Gastroesophageal sphincter (tissue), 4 donors: ENCODE measurements around the gene MREG. TPM values are rescaled to one million over a fixed set of nuclear protein-coding genes. Genes with fewer than 3 reads are reported as not detected.

ENCODE experiments used
- ATAC-seq: fragments of 150-250 bp; one replicate; pipeline ENCODE4 v1.9.1; 2016; ENCODE audit warnings: mild to moderate bottlenecking, moderate library complexity
- H3K27ac ChIP-seq, 4 donors: fragments of 200-600 bp; sonication (generic) in 3 of 4; 1 replicate in 3 of 4; 2 replicates in 1 of 4; pipeline ENCODE4 v1.5.1; 2016 to 2019
- H3K27me3 ChIP-seq: fragments of 200-600 bp; sonication (generic); one replicate; pipeline ENCODE4 v1.5.1; 2019
- H3K36me3 ChIP-seq, 2 donors: fragments of 200-600 bp; sonication (generic); one replicate each; pipeline ENCODE4 v1.5.1; 2019; ENCODE audit warnings: control low read depth in 1 of 2
- H3K4me1 ChIP-seq, 3 donors: fragments of 200-600 bp; sonication (generic); 1 replicate in 2 of 3; 2 replicates in 1 of 3; pipeline ENCODE4 v1.5.1; 2016 to 2019; ENCODE audit warnings: control low read depth in 2 of 3
- H3K4me3 ChIP-seq, 2 donors: fragments of 200-600 bp; sonication (generic); one replicate each; pipeline ENCODE4 v1.5.1; 2019; ENCODE audit warnings: mild to moderate bottlenecking in 1 of 2, moderate library complexity in 1 of 2
- H3K9me3 ChIP-seq, 3 donors: fragments of 200-600 bp; sonication (generic); one replicate each; pipeline ENCODE4 v1.5.1; 2017 to 2019; ENCODE audit warnings: control low read depth in 2 of 3
- EP300 ChIP-seq: sonication (generic); formaldehyde crosslinking; IDR thresholded peaks from one replicate; pipeline ENCODE4 v1.6.1; 2017; ENCODE audit warnings: antibody characterized with exemption, mild to moderate bottlenecking
- POLR2A ChIP-seq, 2 donors: fragments of 450-650 bp; IDR thresholded peaks; one replicate each; pipeline ENCODE4 v1.6.1; 2017; ENCODE audit warnings: antibody characterized with exemption in 2 of 2, mild to moderate bottlenecking in 2 of 2, moderate library complexity in 1 of 2
- POLR2AphosphoS5 ChIP-seq: sonication (generic); formaldehyde crosslinking; IDR thresholded peaks from one replicate; pipeline ENCODE4 v1.6.1; 2017; ENCODE audit warnings: antibody characterized with exemption
- WGBS, 2 donors: methylation state at CpG; one replicate each; pipeline ENCODE4 v1.1.5; 2018; ENCODE audit warnings: low coverage in 1 of 2; 5-methylcytosine and 5-hydroxymethylcytosine counted together
- total RNA-seq, 4 donors: library from RNA; depleted of rRNA; stranded (reverse); fragments of >200 nt; gene quantifications; one replicate each; pipeline ENCODE4 v1.1.0, GENCODE V29; 2016
- TF ChIP-seq, protein P1 (sequence below), 4 experiments: fragments of 200-600 bp in 2 of 4; fragments of 450-650 bp in 2 of 4; sonication (generic) in 1 of 4; IDR thresholded peaks; one replicate each; pipeline ENCODE4 v1.5.1; 2017 to 2019; ENCODE audit warnings: antibody characterized with exemption in 4 of 4, mild to moderate bottlenecking in 2 of 4, moderate library complexity in 2 of 4

Gene MREG
- total RNA-seq, 4 donors from 2014 or later: 0.40 to 3.3 (median 0.54) TPM

DNA sequence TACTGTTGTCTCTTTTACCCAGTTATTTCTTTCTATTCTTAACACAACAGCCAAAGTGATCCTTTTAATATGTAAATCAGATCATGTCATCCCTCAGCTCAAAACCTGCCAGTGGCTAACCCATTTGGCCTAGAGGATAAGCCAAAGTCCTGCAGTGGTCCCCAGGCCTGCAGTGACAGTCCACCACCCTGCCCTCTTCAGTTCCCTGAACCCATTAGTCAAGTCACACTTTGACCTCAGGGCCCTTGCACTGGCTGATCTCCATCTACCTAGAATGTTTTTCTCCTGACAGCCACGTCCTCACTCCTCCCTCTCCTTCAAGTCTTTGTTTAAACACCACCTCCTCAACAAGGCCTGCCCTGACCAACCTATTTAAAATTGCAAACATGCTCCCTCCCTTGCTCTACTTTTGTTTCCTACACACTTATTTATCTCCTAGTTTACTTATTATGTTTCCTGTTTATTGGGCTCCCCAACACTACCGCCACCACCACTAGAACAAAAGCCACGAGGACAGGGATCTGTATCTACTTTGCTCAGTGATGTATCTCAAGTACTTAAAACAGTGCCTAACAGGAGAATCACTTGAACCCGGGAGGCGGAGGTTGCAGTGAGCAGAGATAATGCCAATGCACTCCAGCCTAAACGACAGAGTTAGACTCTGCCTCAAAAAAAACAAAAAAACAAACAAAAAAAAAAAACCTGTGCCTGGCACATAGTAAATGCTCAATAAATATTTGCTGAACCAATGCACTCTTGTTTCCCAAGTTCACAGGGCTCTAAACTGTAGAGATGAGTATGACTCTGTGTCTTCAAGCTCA lies 9.3 kb downstream of the MREG start:
- Histone ChIP-seq H3K4me1 (peaks cover 0 to 3% (median 0%) of the 10 kb centered on the region in 3 donors), H3K27me3 (no peaks in the 10 kb centered on the region), H3K27ac (no peak overlapping the region), H3K36me3 (no peaks in the 10 kb centered on the region), H3K4me3 (no peak overlapping the region), H3K9me3 (no peaks in the 10 kb centered on the region)
- 100% methylated on average over 6 of the region's 6 CpGs; no CpG with 5 or more reads in 1 of the 2 donors for WGBS, 2 donors
- TF ChIP-seq, protein P1, sequence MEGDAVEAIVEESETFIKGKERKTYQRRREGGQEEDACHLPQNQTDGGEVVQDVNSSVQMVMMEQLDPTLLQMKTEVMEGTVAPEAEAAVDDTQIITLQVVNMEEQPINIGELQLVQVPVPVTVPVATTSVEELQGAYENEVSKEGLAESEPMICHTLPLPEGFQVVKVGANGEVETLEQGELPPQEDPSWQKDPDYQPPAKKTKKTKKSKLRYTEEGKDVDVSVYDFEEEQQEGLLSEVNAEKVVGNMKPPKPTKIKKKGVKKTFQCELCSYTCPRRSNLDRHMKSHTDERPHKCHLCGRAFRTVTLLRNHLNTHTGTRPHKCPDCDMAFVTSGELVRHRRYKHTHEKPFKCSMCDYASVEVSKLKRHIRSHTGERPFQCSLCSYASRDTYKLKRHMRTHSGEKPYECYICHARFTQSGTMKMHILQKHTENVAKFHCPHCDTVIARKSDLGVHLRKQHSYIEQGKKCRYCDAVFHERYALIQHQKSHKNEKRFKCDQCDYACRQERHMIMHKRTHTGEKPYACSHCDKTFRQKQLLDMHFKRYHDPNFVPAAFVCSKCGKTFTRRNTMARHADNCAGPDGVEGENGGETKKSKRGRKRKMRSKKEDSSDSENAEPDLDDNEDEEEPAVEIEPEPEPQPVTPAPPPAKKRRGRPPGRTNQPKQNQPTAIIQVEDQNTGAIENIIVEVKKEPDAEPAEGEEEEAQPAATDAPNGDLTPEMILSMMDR (IDR thresholded peaks at IDR 0.05): no peak
- no peak for ATAC-seq

DNA sequence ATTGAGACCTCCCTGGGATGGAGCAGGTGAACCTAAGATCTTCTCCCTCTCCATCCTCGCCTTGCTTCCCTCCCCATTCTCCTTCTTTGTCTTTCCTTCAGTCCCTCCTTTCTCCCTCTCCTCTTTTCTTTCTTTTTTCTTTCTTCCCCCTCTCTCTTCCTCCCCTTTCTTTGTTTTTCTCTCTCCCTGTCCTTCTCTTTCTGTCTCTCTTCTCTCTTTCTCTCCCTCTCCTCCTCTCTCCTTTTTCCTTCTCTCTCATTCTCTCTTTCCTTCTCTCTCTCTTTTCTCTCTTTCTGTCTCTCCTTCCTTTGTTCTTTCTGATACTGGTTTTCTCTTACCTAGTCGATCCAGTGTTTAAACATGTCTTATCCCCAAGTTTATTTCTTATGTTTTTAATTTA lies 10.7 kb downstream of the MREG start:
- no peaks in the 10 kb centered on the region for H3K27me3 ChIP-seq
- H3K27ac ChIP-seq: no peak overlapping the region
- peaks cover 0 to 3% (median 0%) of the 10 kb centered on the region in 3 donors for H3K4me1 ChIP-seq
- WGBS, 2 donors: 92 to 93% methylated on average over 2 of the region's 2 CpGs
- H3K9me3 ChIP-seq: no peaks in the 10 kb centered on the region
- TF ChIP-seq, protein P1 (IDR thresholded peaks at IDR 0.05): no peak
- TF ChIP-seq EP300 (no peak), POLR2AphosphoS5 (no peak), POLR2A (IDR thresholded peaks at IDR 0.05) (no peak)
- H3K36me3 ChIP-seq: peaks cover 0 to 5% of the 10 kb centered on the region in 2 donors
- no peak overlapping the region for H3K4me3 ChIP-seq
- no peak for ATAC-seq

DNA sequence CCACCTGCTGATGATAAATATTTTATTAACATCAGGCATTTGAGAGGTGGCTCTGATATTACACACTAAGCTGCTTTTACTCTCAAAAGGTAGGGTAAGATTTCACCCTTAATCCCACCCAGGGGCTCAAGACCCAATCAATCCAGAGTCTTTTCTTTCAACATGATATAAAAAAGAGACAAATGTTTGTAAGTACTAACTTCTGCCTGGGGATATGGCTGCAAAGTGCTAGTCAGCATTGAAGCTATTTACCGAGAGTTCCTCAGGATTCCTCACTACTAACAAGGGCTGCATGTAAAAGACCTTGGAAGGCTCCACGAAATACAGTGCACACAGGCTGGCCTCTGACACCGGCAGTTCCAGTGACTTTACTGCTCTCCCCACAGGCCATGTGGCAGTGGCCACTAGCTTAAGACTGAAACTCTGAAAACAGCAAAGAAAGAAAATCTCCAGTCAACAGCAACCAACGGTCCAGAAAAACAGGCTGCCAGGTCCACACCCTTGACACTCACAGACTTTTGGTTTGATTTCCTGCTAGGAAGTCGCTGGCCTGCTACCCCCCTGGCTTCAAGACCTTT lies 11.2 kb downstream of the MREG start:
- no peaks in the 10 kb centered on the region for H3K9me3 ChIP-seq
- H3K36me3 ChIP-seq: peaks cover 0 to 8% of the 10 kb centered on the region in 2 donors
- H3K4me1 ChIP-seq: peaks cover 0 to 3% (median 0%) of the 10 kb centered on the region in 3 donors
- TF ChIP-seq POLR2AphosphoS5: no peak
- no peak for TF ChIP-seq POLR2A (IDR thresholded peaks at IDR 0.05)
- TF ChIP-seq EP300: no peak
- TF ChIP-seq, protein P1 (IDR thresholded peaks at IDR 0.05): no peak
- 50 to 67% methylated on average over 3 to 5 of the region's 5 CpGs for WGBS, 2 donors
- no peak for ATAC-seq
- H3K4me3 ChIP-seq: no peak overlapping the region
- H3K27me3 ChIP-seq: no peaks in the 10 kb centered on the region
- H3K27ac ChIP-seq: no peak overlapping the region

DNA sequence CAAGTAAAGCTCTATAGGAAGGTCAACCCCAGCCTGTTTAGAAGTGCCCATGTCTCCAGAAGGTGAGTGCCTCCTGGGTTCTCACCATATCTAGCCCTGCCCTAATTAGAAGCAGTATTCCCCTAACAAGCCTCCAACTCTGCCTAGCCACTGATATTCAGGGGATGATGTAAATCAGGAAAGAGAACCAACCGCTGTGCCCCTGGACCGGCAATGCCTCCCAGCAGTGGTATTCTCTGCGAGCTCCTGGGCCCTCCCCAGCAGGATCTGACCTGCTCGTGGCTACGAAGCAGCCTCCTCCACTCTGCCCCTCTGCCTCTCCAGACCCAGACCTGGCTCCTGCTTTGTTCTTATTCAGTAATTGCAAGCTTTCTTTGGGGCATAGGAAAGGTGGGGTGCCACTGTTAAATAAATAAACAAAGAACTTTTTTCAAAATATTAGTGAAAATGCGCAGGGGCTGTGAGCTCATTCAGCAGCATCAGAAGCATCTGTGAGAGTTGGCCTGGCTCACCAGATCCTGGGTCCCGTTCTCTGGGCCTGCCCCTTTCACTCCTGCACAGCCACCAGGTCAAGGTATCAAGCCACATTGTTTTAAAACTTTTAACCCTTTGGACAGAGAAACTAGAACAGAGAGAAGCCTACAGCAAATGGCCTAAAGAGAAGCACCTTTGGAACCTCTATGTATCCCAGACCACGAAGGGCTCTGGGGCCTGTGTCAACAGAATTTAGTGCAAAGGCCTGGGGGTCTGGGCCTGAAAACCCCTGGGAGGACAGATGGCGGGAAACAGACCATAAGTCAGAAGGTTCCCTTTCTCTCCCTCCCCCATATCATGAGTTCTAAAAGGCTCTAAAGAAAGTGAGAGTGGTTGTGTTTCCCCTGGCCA lies 11.9 kb downstream of the MREG start:
- TF ChIP-seq EP300: no peak
- no peak for TF ChIP-seq POLR2AphosphoS5
- TF ChIP-seq POLR2A (IDR thresholded peaks at IDR 0.05): no peak
- TF ChIP-seq, protein P1 (IDR thresholded peaks at IDR 0.05): no peak
- no peak for ATAC-seq
- Histone ChIP-seq H3K36me3 (peaks cover 0 to 8% of the 10 kb centered on the region in 2 donors), H3K27ac (no peak overlapping the region), H3K4me1 (peaks cover 0 to 3% (median 0%) of the 10 kb centered on the region in 3 donors), H3K9me3 (no peaks in the 10 kb centered on the region), H3K27me3 (no peaks in the 10 kb centered on the region), H3K4me3 (no peak overlapping the region)
- 81 to 84% methylated on average over 3 to 5 of the region's 9 CpGs for WGBS, 2 donors
